HepG2 (cell line): ENCODE results near the gene TBC1D21. TPM values are rescaled to one million over a fixed set of nuclear protein-coding genes. Genes with fewer than 3 reads are reported as not detected.

Source experiments
- ATAC-seq: fragments of 200-7000 bp; cut with Tn5 transposase; 3 replicates; pipeline ENCODE4 v1.9.1; 2020; ENCODE audit warnings: mild to moderate bottlenecking, moderate library complexity
- BruUV-seq: library from RNA; stranded (reverse); fragments of 400-500 nt; replicated peaks from 2 replicates; lab custom pipeline; 2021; lab: Mats Ljungman, UMichigan
- CTCF ChIA-PET: fragments of 300-600 bp; formaldehyde crosslinking; extraction: SDS; loops from one replicate; lab custom pipeline; 2021; ENCODE audit warnings: low total read pairs, inconsistent platforms, low intra/inter-chr PET ratio; lab: Yijun Ruan, JAX
- POLR2A ChIA-PET: fragments of 350-600 bp; sonication (Branson Sonifier 250); formaldehyde crosslinking; loops from one replicate; lab custom pipeline; 2020; ENCODE audit warnings: antibody characterized with exemption, inconsistent platforms; lab: Yijun Ruan, JAX
- DNase-seq: peaks from one replicate; pipeline ENCODE4 v3.0.0-alpha.2; 2015; ENCODE audit warnings: low spot score
- FAIRE-seq: peaks from 3 replicates; lab custom pipeline; 2011; peaks lifted over from hg19 to GRCh38; lab: Jason Lieb, UNC
- H2AFZ ChIP-seq: one replicate; pipeline ENCODE4 v1.6.1; 2011; ENCODE audit warnings: low read length, inconsistent platforms
- H3K27ac ChIP-seq: fragments of 300-600 bp; 3 replicates; pipeline ENCODE4 v1.8.0; 2011; ENCODE audit warnings: mixed run types, mild to moderate bottlenecking, mixed read lengths, low read length, inconsistent platforms; ENCODE audit not compliant: insufficient read depth; ENCODE audit errors: extremely low read length
- H3K27me3 ChIP-seq, 2 experiments: fragments of 200-600 bp in 1 of 2; 2 replicates in 1 of 2; 3 replicates in 1 of 2; pipeline versions ENCODE4 v1.6.0 to v1.8.0; 2011; ENCODE audit warnings: low read length in 2 of 2, mild to moderate bottlenecking in 2 of 2, moderate library complexity in 2 of 2, inconsistent platforms in 1 of 2; ENCODE audit not compliant: insufficient read depth in 2 of 2, control insufficient read depth in 1 of 2
- H3K36me3 ChIP-seq, 2 experiments: fragments of 200-600 bp in 1 of 2; replicated peaks in 1 of 2; 2 replicates in 1 of 2; 3 replicates in 1 of 2; pipeline versions ENCODE4 v1.5.1 to v1.8.0; 2011; ENCODE audit warnings: low read length in 2 of 2, inconsistent platforms in 1 of 2; ENCODE audit not compliant: insufficient read depth in 2 of 2, control insufficient read depth in 1 of 2
- H3K4me1 ChIP-seq: 2 replicates; pipeline ENCODE4 v1.5.1; 2012; ENCODE audit warnings: low read length, inconsistent platforms; ENCODE audit not compliant: insufficient read depth
- H3K4me2 ChIP-seq: 2 replicates; pipeline ENCODE4 v1.6.0; 2011; ENCODE audit warnings: low read depth, low read length, inconsistent platforms
- H3K4me3 ChIP-seq, 3 experiments: fragments of 200-600 bp in 1 of 3; sonication (generic), shearing (Covaris generic) in 1 of 3; replicated peaks in 1 of 3; 2 replicates each; pipeline ENCODE4 v1.5.1; 2011 to 2016; ENCODE audit warnings: low read length in 3 of 3, inconsistent platforms in 2 of 3, low read depth in 2 of 3, mild to moderate bottlenecking in 2 of 3, control low read depth in 1 of 3, mixed read lengths in 1 of 3; ENCODE audit not compliant: insufficient read depth in 1 of 3
- H3K79me2 ChIP-seq: one replicate; pipeline ENCODE4 v1.6.1; 2011; ENCODE audit warnings: low read length, inconsistent platforms; ENCODE audit not compliant: insufficient read depth
- H3K9ac ChIP-seq: 2 replicates; pipeline ENCODE4 v1.6.0; 2011; ENCODE audit warnings: mild to moderate bottlenecking, low read depth, low read length, inconsistent platforms; ENCODE audit not compliant: insufficient read depth
- H3K9me3 ChIP-seq: 2 replicates; pipeline ENCODE4 v1.5.1; 2012; ENCODE audit warnings: mild to moderate bottlenecking, low read length
- H4K20me1 ChIP-seq: 2 replicates; pipeline ENCODE4 v1.6.0; 2011; ENCODE audit warnings: inconsistent platforms, mild to moderate bottlenecking, low read length, moderate library complexity; ENCODE audit not compliant: insufficient read depth
- FLYWCH1 ChIP-seq: sonication (generic); formaldehyde crosslinking; IDR thresholded peaks from 2 replicates; pipeline ENCODE4 v1.8.1; 2023; ENCODE audit warnings: mild to moderate bottlenecking, missing genetic modification reagents
- ZNF282 ChIP-seq: fragments of 450-650 bp; IDR thresholded peaks from 2 replicates; pipeline ENCODE4 v1.6.1; 2018; ENCODE audit not compliant: partially characterized antibody
- WGBS: methylation state at CpG from one replicate; pipeline ENCODE4 v1.1.6; 2017; ENCODE audit warnings: low lambda C conversion rate; 5-methylcytosine and 5-hydroxymethylcytosine counted together
- in situ Hi-C: cut with HindIII; loops from 2 replicates; pipeline ENCODE4 v1.10.0; 2017; ENCODE audit warnings: low pct_unique_long_range_greater_than_20kb; ENCODE audit not compliant: extremely low pct_ligation_motif_present
- intact Hi-C: fragments of 100-400 bp; cut with micrococcal nuclease; formaldehyde crosslinking; loops from one replicate; pipeline ENCODE4 v1.10.0; 2022; ENCODE audit not compliant: unreplicated experiment
- polyA plus RNA-seq, 8 experiments: library from polyadenylated mRNA; depleted of rRNA in 3 of 8; stranded (reverse) in 7 of 8; unstranded in 1 of 8; fragments of >200 nt; fragmentation: Illumina TruSeq in 4 of 8; extraction: Trizol in 4 of 8; gene quantifications; 2 replicates each; pipeline versions ENCODE4 v1.2.1 to v1.2.3, GENCODE V29; 2011 to 2016; ENCODE audit warnings: low read depth in 4 of 8, missing spikeins in 1 of 8, mixed read lengths in 1 of 8; ENCODE audit not compliant: insufficient read depth in 1 of 8
- total RNA-seq, 5 experiments: library from RNA; depleted of rRNA; stranded (reverse); fragments of >200 nt; fragmentation: Illumina TruSeq; extraction: Trizol; gene quantifications; 2 replicates each; pipeline ENCODE4 v1.2.3, GENCODE V29; 2016; ENCODE audit warnings: low read depth in 1 of 5
- TF ChIP-seq, protein P1 (sequence below), 2 experiments: sonication (generic) in 1 of 2; formaldehyde crosslinking in 1 of 2; IDR thresholded peaks; 2 replicates each; pipeline versions ENCODE4 v1.5.1 to v1.6.1; 2011 to 2020; ENCODE audit warnings: borderline replicate concordance in 1 of 2, low read depth in 1 of 2, low read length in 1 of 2, mild to moderate bottlenecking in 1 of 2, missing genetic modification reagents in 1 of 2, moderate library complexity in 1 of 2
- TF ChIP-seq, protein P2 (sequence below): sonication (generic); formaldehyde crosslinking; IDR thresholded peaks from 2 replicates; pipeline ENCODE4 v1.5.1; 2020; ENCODE audit warnings: missing genetic modification reagents, mild to moderate bottlenecking, borderline replicate concordance
- TF ChIP-seq, protein P3 (sequence below): sonication (generic); formaldehyde crosslinking; IDR thresholded peaks from 2 replicates; pipeline ENCODE4 v1.4.0; 2020; ENCODE audit warnings: missing genetic modification reagents
- TF ChIP-seq, protein P4 (sequence below): sonication (generic); formaldehyde crosslinking; IDR thresholded peaks from 2 replicates; pipeline ENCODE4 v1.4.0; 2020; ENCODE audit warnings: missing genetic modification reagents
- TF ChIP-seq, protein P5 (sequence below): sonication (generic); formaldehyde crosslinking; IDR thresholded peaks from 2 replicates; pipeline ENCODE4 v1.9.0; 2021; ENCODE audit warnings: missing genetic modification reagents, borderline replicate concordance
- TF ChIP-seq, protein P6 (sequence below): sonication (generic); formaldehyde crosslinking; IDR thresholded peaks from 2 replicates; pipeline ENCODE4 v1.5.0; 2020; ENCODE audit warnings: mild to moderate bottlenecking, missing genetic modification reagents

Gene TBC1D21
- total and polyA plus RNA-seq, 2 of the 13 experiments (the other 11 are each of a cell fraction or from before 2014, with no cell fraction given): not detected

DNA sequence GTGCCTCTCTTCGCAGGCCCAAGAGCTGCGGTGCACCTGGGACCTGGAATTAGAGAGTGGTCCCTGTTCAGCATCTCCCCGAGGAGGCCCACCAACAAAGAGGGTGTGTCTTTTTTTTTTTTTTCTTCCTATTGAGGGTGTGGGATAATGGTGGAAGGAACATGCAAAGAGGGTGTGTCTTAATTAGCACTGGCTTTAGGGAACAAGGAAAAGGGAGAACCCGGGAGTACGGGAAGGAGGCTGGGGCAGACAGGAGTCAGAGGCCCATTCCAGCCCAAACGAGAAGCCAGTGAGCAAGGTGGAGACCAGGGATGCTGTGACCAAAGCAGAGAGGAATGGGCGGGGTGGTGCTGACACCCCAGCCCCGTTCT, 52.5 kb downstream of the TBC1D21 start:
- no peak for FAIRE-seq
- Histone ChIP-seq H3K4me2 (no peak overlapping the region), H3K4me1 (peaks cover 6% of the 10 kb centered on the region; the same call in 1 of the 2 replicates), H3K27ac (no peak overlapping the region), H3K9ac (no peak overlapping the region), H3K79me2 (no peaks in the 10 kb centered on the region), H3K36me3 (no peaks in the 10 kb centered on the region), H4K20me1 (no peaks in the 10 kb centered on the region), H3K4me3 (no peak overlapping the region), H2AFZ (no peak overlapping the region), H3K9me3 (no peaks in the 10 kb centered on the region), H3K27me3 (peaks cover 3 to 52% of the 10 kb centered on the region in 2 experiments; a peak in 3 of 5 replicates)
- no TSS peak for BruUV-seq
- DNase-seq: no peak
- CTCF ChIA-PET: no interaction called here
- ATAC-seq: no peak
- 64% methylated on average over 8 of the region's 8 CpGs for WGBS
- POLR2A ChIA-PET: no interaction called here
- in situ Hi-C loops: no loop called here
- intact Hi-C loops: no loop called here
- TF ChIP-seq, protein P1, sequence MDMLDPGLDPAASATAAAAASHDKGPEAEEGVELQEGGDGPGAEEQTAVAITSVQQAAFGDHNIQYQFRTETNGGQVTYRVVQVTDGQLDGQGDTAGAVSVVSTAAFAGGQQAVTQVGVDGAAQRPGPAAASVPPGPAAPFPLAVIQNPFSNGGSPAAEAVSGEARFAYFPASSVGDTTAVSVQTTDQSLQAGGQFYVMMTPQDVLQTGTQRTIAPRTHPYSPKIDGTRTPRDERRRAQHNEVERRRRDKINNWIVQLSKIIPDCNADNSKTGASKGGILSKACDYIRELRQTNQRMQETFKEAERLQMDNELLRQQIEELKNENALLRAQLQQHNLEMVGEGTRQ (IDR thresholded peaks at IDR 0.05; ENCODE audit: low read depth, low read length): no peak
- TF ChIP-seq, protein P1 (CRISPR knock-in tag; IDR thresholded peaks at IDR 0.05; ENCODE audit: borderline replicate concordance): no peak
- TF ChIP-seq, protein P2, sequence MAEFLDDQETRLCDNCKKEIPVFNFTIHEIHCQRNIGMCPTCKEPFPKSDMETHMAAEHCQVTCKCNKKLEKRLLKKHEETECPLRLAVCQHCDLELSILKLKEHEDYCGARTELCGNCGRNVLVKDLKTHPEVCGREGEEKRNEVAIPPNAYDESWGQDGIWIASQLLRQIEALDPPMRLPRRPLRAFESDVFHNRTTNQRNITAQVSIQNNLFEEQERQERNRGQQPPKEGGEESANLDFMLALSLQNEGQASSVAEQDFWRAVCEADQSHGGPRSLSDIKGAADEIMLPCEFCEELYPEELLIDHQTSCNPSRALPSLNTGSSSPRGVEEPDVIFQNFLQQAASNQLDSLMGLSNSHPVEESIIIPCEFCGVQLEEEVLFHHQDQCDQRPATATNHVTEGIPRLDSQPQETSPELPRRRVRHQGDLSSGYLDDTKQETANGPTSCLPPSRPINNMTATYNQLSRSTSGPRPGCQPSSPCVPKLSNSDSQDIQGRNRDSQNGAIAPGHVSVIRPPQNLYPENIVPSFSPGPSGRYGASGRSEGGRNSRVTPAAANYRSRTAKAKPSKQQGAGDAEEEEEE (CRISPR knock-in tag): no peak
- TF ChIP-seq ZNF282 (no peak), FLYWCH1 (CRISPR knock-in tag) (no peak)
- TF ChIP-seq, protein P3, sequence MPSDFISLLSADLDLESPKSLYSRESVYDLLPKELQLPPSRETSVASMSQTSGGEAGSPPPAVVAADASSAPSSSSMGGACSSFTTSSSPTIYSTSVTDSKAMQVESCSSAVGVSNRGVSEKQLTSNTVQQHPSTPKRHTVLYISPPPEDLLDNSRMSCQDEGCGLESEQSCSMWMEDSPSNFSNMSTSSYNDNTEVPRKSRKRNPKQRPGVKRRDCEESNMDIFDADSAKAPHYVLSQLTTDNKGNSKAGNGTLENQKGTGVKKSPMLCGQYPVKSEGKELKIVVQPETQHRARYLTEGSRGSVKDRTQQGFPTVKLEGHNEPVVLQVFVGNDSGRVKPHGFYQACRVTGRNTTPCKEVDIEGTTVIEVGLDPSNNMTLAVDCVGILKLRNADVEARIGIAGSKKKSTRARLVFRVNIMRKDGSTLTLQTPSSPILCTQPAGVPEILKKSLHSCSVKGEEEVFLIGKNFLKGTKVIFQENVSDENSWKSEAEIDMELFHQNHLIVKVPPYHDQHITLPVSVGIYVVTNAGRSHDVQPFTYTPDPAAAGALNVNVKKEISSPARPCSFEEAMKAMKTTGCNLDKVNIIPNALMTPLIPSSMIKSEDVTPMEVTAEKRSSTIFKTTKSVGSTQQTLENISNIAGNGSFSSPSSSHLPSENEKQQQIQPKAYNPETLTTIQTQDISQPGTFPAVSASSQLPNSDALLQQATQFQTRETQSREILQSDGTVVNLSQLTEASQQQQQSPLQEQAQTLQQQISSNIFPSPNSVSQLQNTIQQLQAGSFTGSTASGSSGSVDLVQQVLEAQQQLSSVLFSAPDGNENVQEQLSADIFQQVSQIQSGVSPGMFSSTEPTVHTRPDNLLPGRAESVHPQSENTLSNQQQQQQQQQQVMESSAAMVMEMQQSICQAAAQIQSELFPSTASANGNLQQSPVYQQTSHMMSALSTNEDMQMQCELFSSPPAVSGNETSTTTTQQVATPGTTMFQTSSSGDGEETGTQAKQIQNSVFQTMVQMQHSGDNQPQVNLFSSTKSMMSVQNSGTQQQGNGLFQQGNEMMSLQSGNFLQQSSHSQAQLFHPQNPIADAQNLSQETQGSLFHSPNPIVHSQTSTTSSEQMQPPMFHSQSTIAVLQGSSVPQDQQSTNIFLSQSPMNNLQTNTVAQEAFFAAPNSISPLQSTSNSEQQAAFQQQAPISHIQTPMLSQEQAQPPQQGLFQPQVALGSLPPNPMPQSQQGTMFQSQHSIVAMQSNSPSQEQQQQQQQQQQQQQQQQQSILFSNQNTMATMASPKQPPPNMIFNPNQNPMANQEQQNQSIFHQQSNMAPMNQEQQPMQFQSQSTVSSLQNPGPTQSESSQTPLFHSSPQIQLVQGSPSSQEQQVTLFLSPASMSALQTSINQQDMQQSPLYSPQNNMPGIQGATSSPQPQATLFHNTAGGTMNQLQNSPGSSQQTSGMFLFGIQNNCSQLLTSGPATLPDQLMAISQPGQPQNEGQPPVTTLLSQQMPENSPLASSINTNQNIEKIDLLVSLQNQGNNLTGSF (CRISPR knock-in tag): no peak
- TF ChIP-seq, protein P4, sequence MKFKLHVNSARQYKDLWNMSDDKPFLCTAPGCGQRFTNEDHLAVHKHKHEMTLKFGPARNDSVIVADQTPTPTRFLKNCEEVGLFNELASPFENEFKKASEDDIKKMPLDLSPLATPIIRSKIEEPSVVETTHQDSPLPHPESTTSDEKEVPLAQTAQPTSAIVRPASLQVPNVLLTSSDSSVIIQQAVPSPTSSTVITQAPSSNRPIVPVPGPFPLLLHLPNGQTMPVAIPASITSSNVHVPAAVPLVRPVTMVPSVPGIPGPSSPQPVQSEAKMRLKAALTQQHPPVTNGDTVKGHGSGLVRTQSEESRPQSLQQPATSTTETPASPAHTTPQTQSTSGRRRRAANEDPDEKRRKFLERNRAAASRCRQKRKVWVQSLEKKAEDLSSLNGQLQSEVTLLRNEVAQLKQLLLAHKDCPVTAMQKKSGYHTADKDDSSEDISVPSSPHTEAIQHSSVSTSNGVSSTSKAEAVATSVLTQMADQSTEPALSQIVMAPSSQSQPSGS (CRISPR knock-in tag): no peak
- TF ChIP-seq, protein P5, sequence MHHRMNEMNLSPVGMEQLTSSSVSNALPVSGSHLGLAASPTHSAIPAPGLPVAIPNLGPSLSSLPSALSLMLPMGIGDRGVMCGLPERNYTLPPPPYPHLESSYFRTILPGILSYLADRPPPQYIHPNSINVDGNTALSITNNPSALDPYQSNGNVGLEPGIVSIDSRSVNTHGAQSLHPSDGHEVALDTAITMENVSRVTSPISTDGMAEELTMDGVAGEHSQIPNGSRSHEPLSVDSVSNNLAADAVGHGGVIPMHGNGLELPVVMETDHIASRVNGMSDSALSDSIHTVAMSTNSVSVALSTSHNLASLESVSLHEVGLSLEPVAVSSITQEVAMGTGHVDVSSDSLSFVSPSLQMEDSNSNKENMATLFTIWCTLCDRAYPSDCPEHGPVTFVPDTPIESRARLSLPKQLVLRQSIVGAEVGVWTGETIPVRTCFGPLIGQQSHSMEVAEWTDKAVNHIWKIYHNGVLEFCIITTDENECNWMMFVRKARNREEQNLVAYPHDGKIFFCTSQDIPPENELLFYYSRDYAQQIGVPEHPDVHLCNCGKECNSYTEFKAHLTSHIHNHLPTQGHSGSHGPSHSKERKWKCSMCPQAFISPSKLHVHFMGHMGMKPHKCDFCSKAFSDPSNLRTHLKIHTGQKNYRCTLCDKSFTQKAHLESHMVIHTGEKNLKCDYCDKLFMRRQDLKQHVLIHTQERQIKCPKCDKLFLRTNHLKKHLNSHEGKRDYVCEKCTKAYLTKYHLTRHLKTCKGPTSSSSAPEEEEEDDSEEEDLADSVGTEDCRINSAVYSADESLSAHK (CRISPR knock-in tag): no peak
- TF ChIP-seq, protein P6, sequence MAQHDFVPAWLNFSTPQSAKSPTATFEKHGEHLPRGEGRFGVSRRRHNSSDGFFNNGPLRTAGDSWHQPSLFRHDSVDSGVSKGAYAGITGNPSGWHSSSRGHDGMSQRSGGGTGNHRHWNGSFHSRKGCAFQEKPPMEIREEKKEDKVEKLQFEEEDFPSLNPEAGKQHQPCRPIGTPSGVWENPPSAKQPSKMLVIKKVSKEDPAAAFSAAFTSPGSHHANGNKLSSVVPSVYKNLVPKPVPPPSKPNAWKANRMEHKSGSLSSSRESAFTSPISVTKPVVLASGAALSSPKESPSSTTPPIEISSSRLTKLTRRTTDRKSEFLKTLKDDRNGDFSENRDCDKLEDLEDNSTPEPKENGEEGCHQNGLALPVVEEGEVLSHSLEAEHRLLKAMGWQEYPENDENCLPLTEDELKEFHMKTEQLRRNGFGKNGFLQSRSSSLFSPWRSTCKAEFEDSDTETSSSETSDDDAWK: no peak
